WTC11 (cell line): Measurements from ENCODE around the gene TBC1D12.

Source experiments
- AR ChIP-seq: fragments of 250-450 bp; sonication (Bioruptor Pico); IDR thresholded peaks from 2 replicates; pipeline ENCODE4 v1.9.0; 2021; ENCODE audit warnings: mild to moderate bottlenecking
- CREB1 ChIP-seq: sonication (generic); formaldehyde crosslinking; IDR thresholded peaks from 2 replicates; pipeline ENCODE4 v1.8.0; 2023; ENCODE audit warnings: mild to moderate bottlenecking, missing genetic modification reagents
- CREM ChIP-seq: sonication (generic); formaldehyde crosslinking; IDR thresholded peaks from 2 replicates; pipeline ENCODE4 v1.8.1; 2022; ENCODE audit warnings: mild to moderate bottlenecking, missing genetic modification reagents, moderate library complexity
- CTCF ChIP-seq: fragments of 200-600 bp; IDR thresholded peaks from 2 replicates; pipeline ENCODE4 v1.8.0; 2022; ENCODE audit warnings: antibody characterized with exemption
- E2F1 ChIP-seq: sonication (generic); formaldehyde crosslinking; IDR thresholded peaks from 2 replicates; pipeline ENCODE4 v1.8.0; 2022; ENCODE audit warnings: mild to moderate bottlenecking, missing genetic modification reagents
- ELF4 ChIP-seq: sonication (generic); formaldehyde crosslinking; IDR thresholded peaks from 2 replicates; pipeline ENCODE4 v1.8.1; 2022; ENCODE audit warnings: low read depth, mild to moderate bottlenecking, moderate library complexity, missing genetic modification reagents
- FOXK1 ChIP-seq: sonication (generic); formaldehyde crosslinking; IDR thresholded peaks from 2 replicates; pipeline ENCODE4 v1.8.0; 2022; ENCODE audit warnings: mild to moderate bottlenecking, moderate library complexity, missing genetic modification reagents
- FOXP4 ChIP-seq: sonication (generic); formaldehyde crosslinking; IDR thresholded peaks from 2 replicates; pipeline ENCODE4 v1.8.0; 2022; ENCODE audit warnings: mild to moderate bottlenecking, missing genetic modification reagents
- OVOL2 ChIP-seq: fragments of 250-450 bp; sonication (Bioruptor Pico); IDR thresholded peaks from 2 replicates; pipeline ENCODE4 v1.9.0; 2021; ENCODE audit warnings: mild to moderate bottlenecking, borderline replicate concordance
- RELA ChIP-seq: sonication (generic); formaldehyde crosslinking; IDR thresholded peaks from 2 replicates; pipeline ENCODE4 v1.8.1; 2022; ENCODE audit warnings: missing genetic modification reagents, mild to moderate bottlenecking, borderline replicate concordance
- SP1 ChIP-seq: sonication (generic); formaldehyde crosslinking; conservative IDR thresholded peaks from 2 replicates; pipeline ENCODE4 v1.8.1; 2022; ENCODE audit warnings: missing genetic modification reagents
- ZNF263 ChIP-seq: sonication (generic); formaldehyde crosslinking; IDR thresholded peaks from 2 replicates; pipeline ENCODE4 v1.8.1; 2022; ENCODE audit warnings: low read depth, mild to moderate bottlenecking, moderate library complexity, missing genetic modification reagents
- ZNF281 ChIP-seq: sonication (generic); formaldehyde crosslinking; IDR thresholded peaks from 2 replicates; pipeline ENCODE4 v1.8.0; 2023; ENCODE audit warnings: mild to moderate bottlenecking, missing genetic modification reagents
- ZSCAN18 ChIP-seq: fragments of 250-450 bp; sonication (Bioruptor Pico); IDR thresholded peaks from 2 replicates; pipeline ENCODE4 v2.1.2; 2022; ENCODE audit warnings: mild to moderate bottlenecking, moderate library complexity

- no peak for TF ChIP-seq ZNF281 (CRISPR knock-in tag)
- no peak for TF ChIP-seq CTCF
- no peak for TF ChIP-seq RELA (CRISPR knock-in tag)
- TF ChIP-seq SP1 (CRISPR knock-in tag) = no peak
- TF ChIP-seq AR (CRISPR knock-in tag) = no peak
- TF ChIP-seq E2F1 (CRISPR knock-in tag) = no peak
- no peak for TF ChIP-seq FOXP4
- no peak for TF ChIP-seq CREM (CRISPR knock-in tag)
- TF ChIP-seq ZSCAN18 (CRISPR knock-in tag) = no peak
- no peak for TF ChIP-seq CREB1 (CRISPR knock-in tag)
- TF ChIP-seq ZNF263 (CRISPR knock-in tag) = no peak
- TF ChIP-seq FOXK1 (CRISPR knock-in tag) = no peak
- TF ChIP-seq OVOL2 (CRISPR knock-in tag) = no peak
- TF ChIP-seq ELF4 (CRISPR knock-in tag) = no peak
Observed at GRCh38 chr10:94427166-94427565, 24.8 kb downstream of the TBC1D12 start.
